Lower leg skin (tissue), 4 donors: ENCODE data around the gene AFDN. TPM values are rescaled to one million over a fixed set of nuclear protein-coding genes. Genes with fewer than 3 reads are reported as not detected.

Experiments
- DNase-seq, 2 donors: peaks; one replicate each; pipeline ENCODE4 v3.0.0-alpha.2; 2019; ENCODE audit warnings: low spot score in 2 of 2
- H3K4me3 ChIP-seq: fragments of 200-600 bp; sonication (generic); 2 replicates; pipeline ENCODE4 v1.5.1; 2017; ENCODE audit warnings: mild to moderate bottlenecking, low read depth; ENCODE audit not compliant: poor library complexity, severe bottlenecking
- CTCF ChIP-seq, 3 donors: fragments of 450-650 bp; IDR thresholded peaks; one replicate each; pipeline ENCODE4 v1.5.1; 2016; ENCODE audit warnings: antibody characterized with exemption in 3 of 3, mild to moderate bottlenecking in 3 of 3, moderate library complexity in 2 of 3
- POLR2A ChIP-seq, 2 donors: fragments of 450-650 bp; IDR thresholded peaks; one replicate each; pipeline ENCODE4 v1.6.1; 2016 to 2017; ENCODE audit warnings: antibody characterized with exemption in 2 of 2, mild to moderate bottlenecking in 1 of 2, moderate library complexity in 1 of 2
- WGBS, 2 donors: methylation state at CpG; one replicate each; pipeline ENCODE4 v1.1.5; 2018; 5-methylcytosine and 5-hydroxymethylcytosine counted together
- intact Hi-C: fragments of 100-400 bp; cut with DNase I; formaldehyde crosslinking; loops from one replicate; pipeline ENCODE4 v1.15.0; 2023; ENCODE audit warnings: low total_unique reads
- total RNA-seq, 4 donors: library from RNA; depleted of rRNA; stranded (reverse); fragments of >200 nt; gene quantifications; one replicate each; pipeline ENCODE4 v1.1.0, GENCODE V29; 2016

AFDN gene
- total RNA-seq, 4 donors from 2014 or later, result 137 to 213 (median 168) TPM

GRCh38 chr6:167921831-167922230 lies 95.1 kb downstream of the AFDN start:
- DNase-seq, result no peak
- 85 to 96% methylated on average over 6 of the region's 6 CpGs for WGBS, 2 donors
- H3K4me3 ChIP-seq, result no peak overlapping the region
- intact Hi-C loops, result no loop called here
- TF ChIP-seq CTCF (IDR thresholded peaks at IDR 0.05), result no peak
- no peak for TF ChIP-seq POLR2A (IDR thresholded peaks at IDR 0.05)

- no peak overlapping the region for H3K4me3 ChIP-seq
- no peak for DNase-seq
- 73 to 84% methylated on average over 7 of the region's 7 CpGs for WGBS, 2 donors
- intact Hi-C loops, result no loop called here
- TF ChIP-seq CTCF (IDR thresholded peaks at IDR 0.05), result no peak
- no peak for TF ChIP-seq POLR2A (IDR thresholded peaks at IDR 0.05)
Measured at GRCh38 chr6:167925026-167925425, 98.3 kb downstream of the AFDN start.

- intact Hi-C loops, result no loop called here
- no peak overlapping the region for H3K4me3 ChIP-seq
- WGBS, 2 donors, result 91 to 96% methylated on average over 6 of the region's 6 CpGs
- no peak for DNase-seq
- no peak for TF ChIP-seq POLR2A (IDR thresholded peaks at IDR 0.05)
- no peak for TF ChIP-seq CTCF (IDR thresholded peaks at IDR 0.05)
Measured at GRCh38 chr6:167927246-167927645, 100.5 kb downstream of the AFDN start.

GRCh38 chr6:167928111-167928510 lies 101.4 kb downstream of the AFDN start:
- intact Hi-C loops, result no loop called here
- 97% methylated on average over 3 of the region's 3 CpGs for WGBS, 2 donors
- no peak for DNase-seq
- no peak overlapping the region for H3K4me3 ChIP-seq
- TF ChIP-seq POLR2A (IDR thresholded peaks at IDR 0.05) (no peak), CTCF (IDR thresholded peaks at IDR 0.05) (no peak)

GRCh38 chr6:167930295-167930694 lies 103.6 kb downstream of the AFDN start:
- no peak for DNase-seq
- intact Hi-C loops, result no loop called here
- 90 to 93% methylated on average over 3 of the region's 3 CpGs for WGBS, 2 donors
- TF ChIP-seq POLR2A (IDR thresholded peaks at IDR 0.05) (no peak), CTCF (IDR thresholded peaks at IDR 0.05) (no peak)
- no peak overlapping the region for H3K4me3 ChIP-seq

- WGBS, 2 donors, result 68 to 74% methylated on average over 12 of the region's 12 CpGs
- TF ChIP-seq POLR2A (IDR thresholded peaks at IDR 0.05), result no peak
- no peak for TF ChIP-seq CTCF (IDR thresholded peaks at IDR 0.05)
- intact Hi-C loops, result no loop called here
- no peak overlapping the region for H3K4me3 ChIP-seq
- DNase-seq, result no peak
Measured at GRCh38 chr6:167932468-167933276, 106.0 kb downstream of the AFDN start.
